Aorta (tissue), 5 donors: ENCODE measurements around the gene DCAF5. TPM values are rescaled to one million over a fixed set of nuclear protein-coding genes. Genes with fewer than 3 reads are reported as not detected.

Experiments used
- ATAC-seq: fragments of 200-7000 bp; cut with Tn5 transposase; one replicate; pipeline ENCODE4 v1.9.1; 2022; ENCODE audit warnings: moderate library complexity; ENCODE audit not compliant: low FRiP score
- DNase-seq, 2 donors: peaks; one replicate each; pipeline ENCODE4 v3.0.0-alpha.2; 2020
- H3K27ac ChIP-seq, 2 donors: one replicate each; pipeline ENCODE4 v1.5.1; 2013; ENCODE audit warnings: low read length in 2 of 2, mild to moderate bottlenecking in 2 of 2, moderate library complexity in 2 of 2, control low read depth in 1 of 2, inconsistent platforms in 1 of 2, low read depth in 1 of 2
- H3K27me3 ChIP-seq, 2 donors: one replicate each; pipeline ENCODE4 v1.6.1; 2013; ENCODE audit warnings: control low read depth in 1 of 2, low read length in 1 of 2, mild to moderate bottlenecking in 1 of 2, moderate library complexity in 1 of 2; ENCODE audit not compliant: insufficient read depth in 2 of 2, control insufficient read depth in 1 of 2
- H3K36me3 ChIP-seq, 2 donors: one replicate each; pipeline ENCODE4 v1.6.1; 2013; ENCODE audit warnings: control low read depth in 1 of 2, low read length in 1 of 2, mild to moderate bottlenecking in 1 of 2; ENCODE audit not compliant: insufficient read depth in 2 of 2, control insufficient read depth in 1 of 2
- H3K4me1 ChIP-seq, 2 donors: one replicate each; pipeline ENCODE4 v1.6.1; 2013; ENCODE audit warnings: low read length in 2 of 2, control low read depth in 1 of 2, mild to moderate bottlenecking in 1 of 2, moderate library complexity in 1 of 2; ENCODE audit not compliant: insufficient read depth in 2 of 2, control insufficient read depth in 1 of 2
- H3K4me3 ChIP-seq, 2 donors: one replicate each; pipeline ENCODE4 v1.5.1; 2013; ENCODE audit warnings: low read length in 2 of 2, control low read depth in 1 of 2, mild to moderate bottlenecking in 1 of 2
- H3K9me3 ChIP-seq: one replicate; pipeline ENCODE4 v1.6.1; 2013; ENCODE audit warnings: mild to moderate bottlenecking, low read length; ENCODE audit not compliant: control insufficient read depth
- WGBS, 2 donors: extraction: QIAGEN DNeasy Blood & Tissue Kit; methylation state at CpG; one replicate each; pipeline ENCODE4 v1.1.7; 2013; 5-methylcytosine and 5-hydroxymethylcytosine counted together
- intact Hi-C, 2 donors: fragments of 100-400 bp; cut with DNase I; formaldehyde crosslinking; loops; one replicate each; pipeline versions ENCODE4 v1.14.2 to v1.15.0; 2022
- polyA plus RNA-seq, 2 donors: library from polyadenylated mRNA; stranded (reverse); fragments of 200-250 nt; gene quantifications; one replicate each; pipeline ENCODE4 v1.2.3, GENCODE V29; 2013
- total RNA-seq, 2 donors: library from RNA; stranded (reverse); fragmentation: NEBNext Ultra II Directional; extraction: Animal tissue kit (Norgen Biotek cat#: 25700); gene quantifications; one replicate each; pipeline ENCODE4 v1.2.1, GENCODE V29; 2021
- donor health status: healthy with polysubstance abuse.
- donor health status: Bipolar disorder and iron deficiency.
- donor health status: DM: no; HTN: no; CAD: no.
- donor health status: DM: no; HTN: no; CAD: no.
- donor health status: DM: yes; HTN: yes; CAD: no.

Gene DCAF5
- total and polyA plus RNA-seq, 4 donors, result 18.9 to 56.9 (median 43.5) TPM

- Histone ChIP-seq H3K4me1 (peaks cover 0 to 2% of the 10 kb centered on the region in 2 donors), H3K36me3 (no peaks in the 10 kb centered on the region), H3K27me3 (no peaks in the 10 kb centered on the region), H3K27ac (peak overlapping the region; percentile 34 to 95), H3K9me3 (no peaks in the 10 kb centered on the region), H3K4me3 (peak overlapping the region; percentile 90 to 99)
- peak; percentile 45 for ATAC-seq
- peak in 1 of 2 donors; percentile 73 for DNase-seq
- intact Hi-C loops, result loop anchor here in 1 of 2 donors (5.0 kb wide), 1 partner anchor 40 kb away; the partner anchor contains the start of gene EXD2
- 1% methylated on average over 36 to 38 of the region's 38 CpGs for WGBS, 2 donors
Measured at GRCh38 chr14:69152181-69152901, 578 bp downstream of the DCAF5 start.

GRCh38 chr14:69151458-69152180 is 1.3 kb downstream of the DCAF5 start:
- Histone ChIP-seq H3K4me1 (peaks cover 0 to 5% of the 10 kb centered on the region in 2 donors), H3K4me3 (peak overlapping the region; percentile 90 to 99), H3K36me3 (no peaks in the 10 kb centered on the region), H3K27ac (peak overlapping the region; percentile 34 to 68), H3K9me3 (no peaks in the 10 kb centered on the region), H3K27me3 (no peaks in the 10 kb centered on the region)
- intact Hi-C loops, result loop anchor here in 1 of 2 donors (5.0 kb wide), 1 partner anchor 41 kb away; the partner anchor contains the start of gene EXD2
- 0 to 1% methylated on average over 35 to 57 of the region's 57 CpGs for WGBS, 2 donors
- ATAC-seq, result peak; percentile 86
- DNase-seq, result peak; percentile 78 to 90

GRCh38 chr14:69149461-69150244 is 3.3 kb downstream of the DCAF5 start:
- 47 to 51% methylated on average over 2 of the region's 2 CpGs for WGBS, 2 donors
- Histone ChIP-seq H3K9me3 (no peaks in the 10 kb centered on the region), H3K27me3 (no peaks in the 10 kb centered on the region), H3K4me1 (peaks cover 0 to 5% of the 10 kb centered on the region in 2 donors), H3K36me3 (no peaks in the 10 kb centered on the region), H3K27ac (no peak overlapping the region), H3K4me3 (no peak overlapping the region)
- intact Hi-C loops, result loop anchor here in 1 of 2 donors (5.0 kb wide), 1 partner anchor 43 kb away; the partner anchor contains the start of gene EXD2
- ATAC-seq (no peak), DNase-seq (no peak)

- Histone ChIP-seq H3K27me3 (no peaks in the 10 kb centered on the region), H3K9me3 (no peaks in the 10 kb centered on the region), H3K4me3 (no peak overlapping the region), H3K27ac (no peak overlapping the region), H3K4me1 (peaks cover 0 to 3% of the 10 kb centered on the region in 2 donors), H3K36me3 (no peaks in the 10 kb centered on the region)
- ATAC-seq, result no peak
- DNase-seq, result no peak
- WGBS, 2 donors, result 85 to 87% methylated on average over 5 of the region's 5 CpGs
- intact Hi-C loops, result no loop called here
Measured at GRCh38 chr14:69142101-69142500, 10.8 kb downstream of the DCAF5 start.

- intact Hi-C loops, result no loop called here
Measured at GRCh38 chr14:69141550-69141949, 11.4 kb downstream of the DCAF5 start.

GRCh38 chr14:69139743-69140142 is 13.2 kb downstream of the DCAF5 start:
- intact Hi-C loops, result no loop called here
- H3K9me3 ChIP-seq, result no peaks in the 10 kb centered on the region
- 78 to 85% methylated on average over 7 of the region's 7 CpGs for WGBS, 2 donors
- no peak overlapping the region for H3K27ac ChIP-seq
- ATAC-seq (no peak), DNase-seq (no peak)
- no peaks in the 10 kb centered on the region for H3K36me3 ChIP-seq
- peaks cover 0 to 3% of the 10 kb centered on the region in 2 donors for H3K4me1 ChIP-seq
- no peaks in the 10 kb centered on the region for H3K27me3 ChIP-seq
- no peak overlapping the region for H3K4me3 ChIP-seq

More at GRCh38 chr14:69141550-69141949, 11.4 kb downstream of the DCAF5 start:
- Histone ChIP-seq H3K27ac (no peak overlapping the region), H3K9me3 (no peaks in the 10 kb centered on the region), H3K4me3 (no peak overlapping the region), H3K27me3 (no peaks in the 10 kb centered on the region), H3K36me3 (no peaks in the 10 kb centered on the region), H3K4me1 (peaks cover 0 to 3% of the 10 kb centered on the region in 2 donors)
- DNase-seq, result no peak
- 90 to 93% methylated on average over 1 of the region's 1 CpG for WGBS, 2 donors
- ATAC-seq, result no peak

GRCh38 chr14:69137843-69138535 is 14.9 kb downstream of the DCAF5 start:
- ATAC-seq (no peak), DNase-seq (no peak)
- intact Hi-C loops, result no loop called here
- peak overlapping the region; percentile 40 to 57 for H3K27ac ChIP-seq
- H3K4me1 ChIP-seq, result peaks cover 0 to 12% of the 10 kb centered on the region in 2 donors
- no peaks in the 10 kb centered on the region for H3K27me3 ChIP-seq
- H3K36me3 ChIP-seq, result no peaks in the 10 kb centered on the region
- no peaks in the 10 kb centered on the region for H3K9me3 ChIP-seq
- no peak overlapping the region for H3K4me3 ChIP-seq
- 34 to 41% methylated on average over 2 of the region's 2 CpGs for WGBS, 2 donors

GRCh38 chr14:69137416-69137815 is 15.5 kb downstream of the DCAF5 start:
- H3K4me1 ChIP-seq, result peaks cover 0 to 14% of the 10 kb centered on the region in 2 donors

More at GRCh38 chr14:69137416-69137815, 15.5 kb downstream of the DCAF5 start:
- no peak overlapping the region for H3K27ac ChIP-seq
- H3K4me3 ChIP-seq, result no peak overlapping the region
- H3K27me3 ChIP-seq, result no peaks in the 10 kb centered on the region
- H3K36me3 ChIP-seq, result no peaks in the 10 kb centered on the region
- no peak for DNase-seq
- H3K9me3 ChIP-seq, result no peaks in the 10 kb centered on the region
- intact Hi-C loops, result no loop called here
- 57 to 59% methylated on average over 1 of the region's 1 CpG for WGBS, 2 donors
- ATAC-seq, result no peak
